Measurements from ENCODE around the gene PLD4.
"Not testable (repeated sequence)": the region's sequence is repeated elsewhere in the genome, so short reads cannot be mapped to it uniquely, and the experiment has no call there.

The PLD4 gene

GRCh38 chr14:104924421-104925213 lies at the start of gene PLD4:
TSS of gene PLD4 (plus strand) at chr14:104924879. CDS start at chr14:104927141, 2,262 bp downstream.
- DNase-seq (ENCODE audit: low spot score): no peak

DNA sequence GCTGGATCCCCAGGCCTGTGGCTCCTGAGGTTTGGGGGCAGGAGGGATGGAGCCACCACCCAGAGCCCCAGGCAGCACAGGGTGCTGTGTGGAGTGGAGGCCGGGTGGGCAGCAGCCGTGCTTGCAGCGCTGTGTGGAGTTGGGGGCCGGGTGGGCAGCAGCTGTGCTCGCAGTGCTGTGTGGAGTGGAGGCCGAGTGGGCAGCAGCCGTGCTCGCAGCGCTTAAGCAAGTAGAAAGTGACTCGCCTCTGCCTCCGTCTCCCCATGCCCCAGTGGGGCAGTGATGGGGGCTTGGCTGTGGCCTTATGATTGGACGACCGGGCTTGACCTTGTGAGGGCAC lies 49.3 kb upstream of the PLD4 start:
- DNase-seq (ENCODE audit: low spot score): no peak

- DNase-seq (ENCODE audit: low spot score): no peak
Observed at GRCh38 chr14:104875811-104876210, 48.9 kb upstream of the PLD4 start.

DNA sequence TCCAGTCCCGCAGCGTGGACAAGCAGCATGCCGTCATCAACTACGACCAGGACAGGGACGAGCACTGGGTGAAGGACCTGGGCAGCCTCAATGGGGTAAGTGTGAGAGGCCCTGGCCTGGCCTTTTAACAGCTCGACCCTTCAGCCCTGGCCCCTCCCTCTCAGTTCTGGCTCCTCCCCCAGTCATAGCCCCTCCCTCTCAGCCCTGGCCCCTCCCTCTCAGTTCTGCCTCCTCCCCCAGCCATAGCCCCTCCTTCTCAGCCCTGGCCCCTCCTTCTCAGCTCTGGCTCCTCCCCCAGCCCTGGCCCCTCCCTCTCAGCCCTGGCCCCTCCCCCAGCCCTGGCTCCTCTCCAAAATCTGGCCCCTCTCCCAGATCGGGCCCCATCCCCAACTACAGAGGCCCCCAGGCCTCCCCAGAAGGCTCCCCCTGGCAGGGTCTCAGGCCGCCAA lies 48.4 kb upstream of the PLD4 start:
- DNase-seq (ENCODE audit: low spot score): no peak

GRCh38 chr14:104877066-104877805 lies 47.4 kb upstream of the PLD4 start:
- DNase-seq (ENCODE audit: low spot score): no peak

DNA sequence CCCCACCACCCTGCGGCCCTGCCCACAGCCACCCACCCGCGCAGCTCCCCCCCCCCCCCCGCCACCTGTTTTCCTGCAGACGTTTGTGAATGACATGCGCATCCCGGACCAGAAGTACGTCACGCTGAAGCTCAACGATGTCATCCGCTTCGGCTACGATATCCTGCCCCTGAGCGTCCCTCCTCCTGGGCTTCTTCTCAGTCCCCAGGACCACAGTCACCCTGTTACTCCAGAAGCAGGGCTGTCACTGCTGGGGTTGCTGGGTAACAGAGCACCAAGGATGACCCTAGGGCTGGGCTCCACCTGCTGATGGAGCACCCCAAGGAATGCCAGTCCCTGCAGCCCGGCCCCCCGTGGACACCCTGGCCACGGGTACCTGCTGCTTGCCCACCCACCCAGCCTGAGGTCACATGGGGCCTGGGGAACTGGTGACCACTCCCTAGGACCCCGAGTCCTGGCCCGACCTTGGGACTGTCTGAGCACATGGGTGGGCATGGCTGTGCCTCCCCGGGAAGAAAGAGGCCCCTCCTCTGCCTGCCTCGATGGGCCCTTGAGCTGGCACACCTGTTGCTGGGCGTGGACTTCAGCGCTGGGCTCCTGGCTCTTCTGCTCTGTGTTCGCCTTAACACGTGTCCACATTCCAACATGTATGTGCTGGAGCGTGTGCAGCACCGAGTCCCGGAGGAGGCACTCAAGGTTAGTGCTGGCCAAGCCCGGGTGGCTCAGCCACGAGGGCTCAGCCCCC lies 46.7 kb upstream of the PLD4 start:
- DNase-seq (ENCODE audit: low spot score): no peak

GRCh38 chr14:104878582-104878981 lies 46.1 kb upstream of the PLD4 start:
- no peak for DNase-seq (ENCODE audit: low spot score)

- no peak for DNase-seq (ENCODE audit: low spot score)
Observed at GRCh38 chr14:104879201-104879982, 45.3 kb upstream of the PLD4 start.

GRCh38 chr14:104879983-104880565 lies 44.6 kb upstream of the PLD4 start:
- DNase-seq (ENCODE audit: low spot score): no peak

DNA sequence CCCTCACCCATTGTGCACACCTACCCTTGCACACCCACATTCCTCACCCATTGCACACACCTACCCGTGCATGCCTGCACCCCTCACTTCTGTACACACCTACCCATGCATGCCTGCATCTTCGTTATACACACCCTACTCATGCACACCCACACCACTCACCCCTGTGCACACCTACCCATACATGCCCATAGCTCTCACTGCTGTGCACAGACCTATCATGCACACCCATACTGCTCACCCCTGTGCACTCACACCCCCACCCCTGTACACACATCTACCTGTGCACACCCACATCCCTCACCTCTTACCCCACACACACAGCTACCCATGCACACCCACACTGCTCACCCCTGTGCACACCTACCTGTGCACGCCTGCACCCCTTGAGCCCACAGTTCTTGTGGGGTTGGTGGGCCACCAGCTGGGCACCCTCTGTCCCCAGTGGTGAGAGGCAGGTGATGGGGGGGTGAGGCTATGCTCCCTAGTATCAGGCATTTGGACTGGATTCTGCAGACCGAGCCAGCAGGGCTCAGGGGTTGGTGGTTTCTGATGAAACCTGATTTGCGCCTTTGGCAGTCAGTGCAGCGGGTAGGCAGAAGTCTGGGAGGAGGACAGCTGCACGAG lies 44.0 kb upstream of the PLD4 start:
- no peak for DNase-seq (ENCODE audit: low spot score)

GRCh38 chr14:104881369-104881979 lies 43.2 kb upstream of the PLD4 start:
- no peak for DNase-seq (ENCODE audit: low spot score)

- no peak for DNase-seq (ENCODE audit: low spot score)
Observed at GRCh38 chr14:104882325-104882973, 42.2 kb upstream of the PLD4 start.

DNA sequence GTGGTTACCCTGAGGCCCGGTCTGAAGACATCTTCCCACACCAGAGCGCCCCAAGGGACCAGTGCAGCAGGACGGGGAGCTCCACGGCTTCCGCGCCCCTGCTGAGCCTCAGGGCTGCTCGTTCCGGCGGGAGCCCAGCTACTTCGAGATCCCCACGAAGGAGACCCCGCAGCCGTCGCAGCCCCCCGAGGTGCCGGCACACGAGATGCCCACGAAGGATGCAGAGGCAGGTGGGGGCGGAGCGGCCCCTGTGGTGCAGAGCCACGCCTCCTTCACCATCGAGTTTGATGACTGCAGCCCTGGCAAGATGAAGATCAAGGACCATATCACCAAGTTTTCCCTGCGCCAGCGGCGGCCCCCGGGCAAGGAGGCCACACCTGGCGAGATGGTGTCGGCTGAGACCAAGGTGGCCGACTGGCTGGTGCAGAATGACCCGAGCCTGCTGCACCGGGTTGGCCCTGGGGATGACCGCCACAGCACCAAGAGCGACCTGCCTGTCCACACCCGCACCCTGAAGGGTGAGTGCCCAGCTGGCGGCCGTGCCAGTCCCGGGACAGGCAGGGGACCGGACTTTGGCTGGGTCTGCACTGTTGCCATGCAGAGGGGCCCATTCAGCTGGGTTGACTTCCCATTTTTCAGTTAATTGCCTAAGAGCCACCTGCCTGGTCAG lies 41.6 kb upstream of the PLD4 start:
- no peak for DNase-seq (ENCODE audit: low spot score)

DNA sequence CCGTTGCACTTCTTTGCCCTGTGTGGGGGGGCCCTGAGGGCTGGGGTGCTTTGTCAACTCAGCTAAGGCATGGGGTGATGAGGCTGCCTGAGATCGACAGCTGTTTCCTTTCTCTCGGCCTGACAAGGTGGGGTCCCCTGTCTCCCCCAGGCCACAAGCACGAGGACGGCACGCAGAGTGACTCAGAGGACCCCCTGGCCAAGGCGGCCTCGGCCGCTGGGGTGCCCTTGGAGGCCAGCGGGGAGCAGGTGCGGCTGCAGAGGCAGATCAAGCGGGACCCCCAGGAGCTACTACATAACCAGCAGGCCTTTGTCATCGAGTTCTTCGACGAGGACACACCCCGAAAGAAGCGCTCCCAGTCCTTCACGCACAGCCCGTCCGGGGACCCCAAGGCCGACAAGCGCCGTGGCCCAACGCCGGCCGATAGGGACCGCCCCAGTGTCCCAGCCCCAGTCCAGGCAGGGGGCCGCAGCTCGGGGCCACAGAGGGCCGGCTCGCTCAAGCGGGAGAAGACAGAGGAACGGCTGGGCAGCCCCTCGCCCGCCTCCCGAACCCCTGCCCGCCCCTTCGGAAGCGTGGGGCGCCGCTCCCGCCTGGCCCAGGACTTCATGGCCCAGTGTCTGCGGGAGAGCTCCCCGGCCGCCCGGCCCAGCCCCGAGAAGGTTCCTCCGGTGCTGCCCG lies 40.9 kb upstream of the PLD4 start:
- DNase-seq (ENCODE audit: low spot score): no peak

GRCh38 chr14:104884381-104884780 lies 40.3 kb upstream of the PLD4 start:
- not testable (repeated sequence) for DNase-seq (ENCODE audit: low spot score)

- no peak for DNase-seq (ENCODE audit: low spot score)
Observed at GRCh38 chr14:104885031-104885972, 39.4 kb upstream of the PLD4 start.

GRCh38 chr14:104885973-104886689 lies 38.5 kb upstream of the PLD4 start:
- no peak for DNase-seq (ENCODE audit: low spot score)

Measured in CD4-positive, alpha-beta T cell treated with Interleukin-2 at 100 ng/mL for 4 hours (primary cell).